ENCODE data around the gene H2AZ2. TPM values are rescaled to one million over a fixed set of nuclear protein-coding genes. Genes with fewer than 3 reads are reported as not detected.
A peak's percentile ranks its signal among the peaks of the same experiment; 100 is the strongest.

The H2AZ2 gene
- total and polyA plus RNA-seq, 2 of the 4 experiments (the other 2 are of a cell fraction), result 156 to 162 TPM

GRCh38 chr7:44881610-44882009 lies 33.7 kb upstream of the H2AZ2 start:
- intact Hi-C loops (cut with micrococcal nuclease), result loop anchor here (1.0 to 5.0 kb wide), 2 partner anchors 84 to 231 kb away; partner anchors contain the start of gene TBRG4
- Histone ChIP-seq H2AFZ (replicated peaks; ENCODE audit: low read length, poor library complexity) (no peak overlapping the region), H4K5ac (ENCODE audit: low read depth, low read length) (peak overlapping the region; percentile 66; the same call in 1 of the 2 replicates), H2BK5ac (ENCODE audit: low read depth, low read length, poor library complexity, severe bottlenecking) (peak overlapping the region; percentile 92), H3K27ac (ENCODE audit: insufficient read depth, low read length) (peak overlapping the region; percentile 80), H3K23ac (ENCODE audit: low read depth, low read length) (peak overlapping the region; percentile 95), H2AK9ac (replicated peaks; ENCODE audit: low read depth, low read length, poor library complexity) (no peak overlapping the region), H3K4me3 (ENCODE audit: insufficient read depth, low read depth, low read length) (peak overlapping the region; percentile 61; the same call in 1 of the 2 replicates), H3K4ac (ENCODE audit: low read depth, low read length) (peak overlapping the region; percentile 82), H3K36me3 (ENCODE audit: control insufficient read depth, insufficient read depth, low read length) (peaks cover 9% of the 10 kb centered on the region), H3K9me1 (ENCODE audit: insufficient read depth, low read length) (no peaks in the 10 kb centered on the region), H3K18ac (ENCODE audit: low read depth, low read length) (peak overlapping the region; percentile 72; the same call in 1 of the 2 replicates), H3K4me1 (ENCODE audit: control insufficient read depth, insufficient read depth, low read length) (peaks cover 11% of the 10 kb centered on the region), H3K56ac (ENCODE audit: extremely low read depth, insufficient read depth, low read length) (peak overlapping the region; percentile 88), H2BK20ac (ENCODE audit: low read depth, low read length) (peak overlapping the region; percentile 74; the same call in 1 of the 2 replicates), H3K4me2 (ENCODE audit: low read depth, low read length) (peak overlapping the region; percentile 93), H4K8ac (ENCODE audit: low read depth in 2 of 2, low read length in 2 of 2) (peak overlapping the region; percentile 19 to 88; a peak in 3 of 4 replicates), H2BK120ac (ENCODE audit: low read depth, low read length) (peak overlapping the region; percentile 90), H4K91ac (ENCODE audit: insufficient read depth, low read depth, low read length) (peak overlapping the region; percentile 68; the same call in 1 of the 2 replicates), H3K79me1 (ENCODE audit: low read depth in 1 of 2, low read length in 2 of 2) (peaks cover 8 to 34% of the 10 kb centered on the region in 2 experiments), H2BK15ac (ENCODE audit: low read depth, low read length) (no peak overlapping the region; the same call in 2 of the 3 replicates), H2AK5ac (ENCODE audit: low read depth, low read length) (peak overlapping the region; percentile 80; the same call in 1 of the 2 replicates), H3K9ac (ENCODE audit: low read depth, low read length) (peak overlapping the region; percentile 90; the same call in 1 of the 2 replicates), H3K9me3 (ENCODE audit: control insufficient read depth, insufficient read depth, low read length) (no peaks in the 10 kb centered on the region), H3K14ac (replicated peaks; ENCODE audit: low read depth, low read length) (peak overlapping the region; percentile 96), H4K20me1 (ENCODE audit: insufficient read depth, low read length) (peaks cover 37% of the 10 kb centered on the region), H3K27me3 (ENCODE audit: control insufficient read depth, insufficient read depth, low read length) (no peaks in the 10 kb centered on the region)
- DNase-seq, result peak; percentile 88
- ChIA-PET CTCF (interaction anchor here (0.6 to 1.4 kb wide), 4 partner anchors 8 to 293 kb away, joined by 3 to 6 read pairs (median 4); no protein-coding TSS in a partner anchor), POLR2A (ENCODE audit: unreplicated experiment) (interaction anchor here (0.6 kb wide), 1 partner anchor 76 kb away, joined by 4 read pairs; no protein-coding TSS in a partner anchor)
- dilution Hi-C loops (cut with HindIII; ENCODE audit: low sequenced_read_pairs, unreplicated experiment), result no loop called here
- peak; percentile 16 for ATAC-seq (ENCODE audit: low read depth)
- no TSS peak for BruUV-seq (replicated peaks)
- in situ Hi-C loops (cut with MboI; ENCODE audit: low sequenced_read_pairs), result no loop called here
- peak; percentile 48 for TF ChIP-seq POLR2A (IDR thresholded peaks at IDR 0.05; ENCODE audit: low read depth, low read length)
- no peak for TF ChIP-seq RFX5 (IDR thresholded peaks at IDR 0.05; ENCODE audit: low read depth, low read length)
